GM06990 (cell line): Measurements from ENCODE around the gene USP25.
A peak's percentile ranks its signal among the peaks of the same experiment; 100 is the strongest.

ENCODE experiments used
- DNase-seq: peaks from one replicate; pipeline ENCODE4 v3.0.0-alpha.2; 2011; ENCODE audit not compliant: insufficient read length; ENCODE audit errors: extremely low read depth
- H3K27me3 ChIP-seq: replicated peaks from 2 replicates; pipeline ENCODE4 v1.6.0; 2011; ENCODE audit warnings: low read length; ENCODE audit not compliant: control insufficient read depth, insufficient read depth
- H3K36me3 ChIP-seq: 2 replicates; pipeline ENCODE4 v1.5.1; 2011; ENCODE audit warnings: low read length; ENCODE audit not compliant: control insufficient read depth, insufficient read depth
- H3K4me3 ChIP-seq: replicated peaks from 2 replicates; pipeline ENCODE4 v1.5.1; 2011; ENCODE audit warnings: low read depth, mild to moderate bottlenecking, control low read depth, low read length
- CTCF ChIP-seq: IDR thresholded peaks from 2 replicates; pipeline ENCODE4 v1.5.1; 2011; ENCODE audit warnings: low read length, control low read depth, mild to moderate bottlenecking, inconsistent platforms; ENCODE audit not compliant: insufficient read depth, poor library complexity, severe bottlenecking

The USP25 gene

GRCh38 chr21:15820852-15821379, 91.1 kb downstream of the USP25 start:
- H3K36me3 ChIP-seq, result no peaks in the 10 kb centered on the region; the same call in 1 of the 2 replicates
- no peak for TF ChIP-seq CTCF
- DNase-seq, result no peak

GRCh38 chr21:15823486-15824150, 93.8 kb downstream of the USP25 start:
- no peak overlapping the region for H3K4me3 ChIP-seq
- DNase-seq, result no peak
- H3K27me3 ChIP-seq, result no peaks in the 10 kb centered on the region
- no peaks in the 10 kb centered on the region; the same call in 1 of the 2 replicates for H3K36me3 ChIP-seq
- TF ChIP-seq CTCF, result no peak

More at GRCh38 chr21:15820852-15821379, 91.1 kb downstream of the USP25 start:
- Histone ChIP-seq H3K27me3 (no peaks in the 10 kb centered on the region), H3K4me3 (no peak overlapping the region)

DNA sequence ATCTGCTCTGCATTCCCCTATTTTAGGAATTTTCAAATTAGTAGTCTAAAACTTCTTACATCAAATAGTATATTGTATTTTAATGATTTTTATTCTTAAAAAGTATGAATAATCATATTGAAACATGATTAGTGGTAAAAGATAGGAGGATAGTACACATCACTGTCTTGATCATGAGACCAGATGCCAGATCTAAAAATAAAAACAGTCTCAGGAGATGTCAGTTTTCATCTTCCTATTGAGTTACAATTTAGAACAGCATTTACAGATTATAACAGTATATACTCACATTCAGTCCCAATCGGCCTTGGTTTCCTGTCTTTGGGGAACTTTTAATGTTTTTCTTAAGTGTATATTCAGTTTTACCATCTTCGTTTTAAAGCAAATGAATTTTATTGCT, 95.9 kb downstream of the USP25 start:
- H3K4me3 ChIP-seq, result no peak overlapping the region
- DNase-seq, result no peak
- H3K36me3 ChIP-seq, result no peaks in the 10 kb centered on the region; the same call in 1 of the 2 replicates

GRCh38 chr21:15826147-15826780, 96.5 kb downstream of the USP25 start:
- Histone ChIP-seq H3K36me3 (no peaks in the 10 kb centered on the region; the same call in 1 of the 2 replicates), H3K27me3 (no peaks in the 10 kb centered on the region), H3K4me3 (no peak overlapping the region)
- no peak for DNase-seq
- peak; percentile 44 for TF ChIP-seq CTCF

More for the DNA sequence above, 95.9 kb downstream of the USP25 start:
- TF ChIP-seq CTCF, result no peak
- H3K27me3 ChIP-seq, result no peaks in the 10 kb centered on the region

GRCh38 chr21:15826908-15827601, 97.3 kb downstream of the USP25 start:
- DNase-seq, result no peak
- Histone ChIP-seq H3K36me3 (no peaks in the 10 kb centered on the region; the same call in 1 of the 2 replicates), H3K4me3 (no peak overlapping the region), H3K27me3 (no peaks in the 10 kb centered on the region)
- no peak for TF ChIP-seq CTCF
